ENCODE measurements around the gene FCGR3B.
"Not testable (repeated sequence)": the region's sequence is repeated elsewhere in the genome, so short reads cannot be mapped to it uniquely, and the experiment has no call there.

The FCGR3B gene

GRCh38 chr1:161597077-161597476, 33.9 kb downstream of the FCGR3B start:
- H3K9me3 Mint-ChIP-seq, H3K4me3 Mint-ChIP-seq: not testable (repeated sequence)

GRCh38 chr1:161595583-161595982, 35.4 kb downstream of the FCGR3B start:
- H3K27ac Mint-ChIP-seq; H3K4me3 Mint-ChIP-seq; H3K27me3 Mint-ChIP-seq (ENCODE audit: low read depth): not testable (repeated sequence)

More at GRCh38 chr1:161597077-161597476, 33.9 kb downstream of the FCGR3B start:
- H3K36me3 Mint-ChIP-seq (ENCODE audit: low read depth); H3K27ac Mint-ChIP-seq; H3K4me1 Mint-ChIP-seq (ENCODE audit: low read depth); H3K27me3 Mint-ChIP-seq (ENCODE audit: low read depth): not testable (repeated sequence)

GRCh38 chr1:161595173-161595572, 35.8 kb downstream of the FCGR3B start:
- not testable (repeated sequence) for H3K27me3 Mint-ChIP-seq (ENCODE audit: low read depth); H3K27ac Mint-ChIP-seq

More at GRCh38 chr1:161595583-161595982, 35.4 kb downstream of the FCGR3B start:
- not testable (repeated sequence) for H3K36me3 Mint-ChIP-seq (ENCODE audit: low read depth); H3K9me3 Mint-ChIP-seq; H3K4me1 Mint-ChIP-seq (ENCODE audit: low read depth)

GRCh38 chr1:161594269-161594984, 36.5 kb downstream of the FCGR3B start:
- H3K27ac Mint-ChIP-seq = not testable (repeated sequence)

More at GRCh38 chr1:161595173-161595572, 35.8 kb downstream of the FCGR3B start:
- not testable (repeated sequence) for H3K4me1 Mint-ChIP-seq (ENCODE audit: low read depth); H3K4me3 Mint-ChIP-seq; H3K36me3 Mint-ChIP-seq (ENCODE audit: low read depth); H3K9me3 Mint-ChIP-seq

GRCh38 chr1:161593092-161593755, 37.8 kb downstream of the FCGR3B start:
- not testable (repeated sequence) for H3K4me3 Mint-ChIP-seq; H3K4me1 Mint-ChIP-seq (ENCODE audit: low read depth); H3K27ac Mint-ChIP-seq; H3K36me3 Mint-ChIP-seq (ENCODE audit: low read depth); H3K27me3 Mint-ChIP-seq (ENCODE audit: low read depth); H3K9me3 Mint-ChIP-seq

More at GRCh38 chr1:161594269-161594984, 36.5 kb downstream of the FCGR3B start:
- H3K4me1 Mint-ChIP-seq (ENCODE audit: low read depth); H3K27me3 Mint-ChIP-seq (ENCODE audit: low read depth); H3K4me3 Mint-ChIP-seq; H3K9me3 Mint-ChIP-seq; H3K36me3 Mint-ChIP-seq (ENCODE audit: low read depth): not testable (repeated sequence)

GRCh38 chr1:161592586-161592985, 38.4 kb downstream of the FCGR3B start:
- H3K9me3 Mint-ChIP-seq; H3K4me1 Mint-ChIP-seq (ENCODE audit: low read depth); H3K4me3 Mint-ChIP-seq; H3K27me3 Mint-ChIP-seq (ENCODE audit: low read depth); H3K27ac Mint-ChIP-seq; H3K36me3 Mint-ChIP-seq (ENCODE audit: low read depth): not testable (repeated sequence)

GRCh38 chr1:161589920-161590319, 41.1 kb downstream of the FCGR3B start:
- not testable (repeated sequence) for H3K27ac Mint-ChIP-seq; H3K4me1 Mint-ChIP-seq (ENCODE audit: low read depth); H3K9me3 Mint-ChIP-seq; H3K4me3 Mint-ChIP-seq; H3K27me3 Mint-ChIP-seq (ENCODE audit: low read depth); H3K36me3 Mint-ChIP-seq (ENCODE audit: low read depth)

GRCh38 chr1:161589365-161589764, 41.6 kb downstream of the FCGR3B start:
- not testable (repeated sequence) for H3K27me3 Mint-ChIP-seq (ENCODE audit: low read depth); H3K36me3 Mint-ChIP-seq (ENCODE audit: low read depth); H3K4me3 Mint-ChIP-seq; H3K9me3 Mint-ChIP-seq; H3K4me1 Mint-ChIP-seq (ENCODE audit: low read depth); H3K27ac Mint-ChIP-seq

GRCh38 chr1:161588596-161588995, 42.4 kb downstream of the FCGR3B start:
- not testable (repeated sequence) for H3K36me3 Mint-ChIP-seq (ENCODE audit: low read depth); H3K27ac Mint-ChIP-seq; H3K27me3 Mint-ChIP-seq (ENCODE audit: low read depth); H3K9me3 Mint-ChIP-seq; H3K4me1 Mint-ChIP-seq (ENCODE audit: low read depth); H3K4me3 Mint-ChIP-seq

- not testable (repeated sequence) for H3K9me3 Mint-ChIP-seq; H3K27ac Mint-ChIP-seq; H3K36me3 Mint-ChIP-seq (ENCODE audit: low read depth); H3K4me1 Mint-ChIP-seq (ENCODE audit: low read depth); H3K27me3 Mint-ChIP-seq (ENCODE audit: low read depth); H3K4me3 Mint-ChIP-seq
Measured at GRCh38 chr1:161582882-161583281, 48.1 kb downstream of the FCGR3B start.

GRCh38 chr1:161580879-161581537, 50.0 kb downstream of the FCGR3B start:
- H3K27me3 Mint-ChIP-seq (ENCODE audit: low read depth); H3K36me3 Mint-ChIP-seq (ENCODE audit: low read depth); H3K4me1 Mint-ChIP-seq (ENCODE audit: low read depth); H3K27ac Mint-ChIP-seq; H3K4me3 Mint-ChIP-seq; H3K9me3 Mint-ChIP-seq: not testable (repeated sequence)

- not testable (repeated sequence) for H3K4me3 Mint-ChIP-seq; H3K9me3 Mint-ChIP-seq; H3K4me1 Mint-ChIP-seq (ENCODE audit: low read depth); H3K27me3 Mint-ChIP-seq (ENCODE audit: low read depth); H3K27ac Mint-ChIP-seq; H3K36me3 Mint-ChIP-seq (ENCODE audit: low read depth)
Measured at GRCh38 chr1:161579856-161580507, 51.0 kb downstream of the FCGR3B start.

- H3K27ac Mint-ChIP-seq; H3K36me3 Mint-ChIP-seq (ENCODE audit: low read depth); H3K27me3 Mint-ChIP-seq (ENCODE audit: low read depth); H3K4me1 Mint-ChIP-seq (ENCODE audit: low read depth); H3K4me3 Mint-ChIP-seq; H3K9me3 Mint-ChIP-seq: not testable (repeated sequence)
Measured at GRCh38 chr1:161576676-161577075, 54.3 kb downstream of the FCGR3B start.

Measured in T-helper 1 cell treated with Interleukin-12 subunit alpha and Interleukin-12 subunit beta and Interleukin-4 antibody, amounts not matched to agents 30 μg/mL and 1 μg/mL, for 36 hours (primary cell).